ENCODE data around the gene CELF2. TPM values are rescaled to one million over a fixed set of nuclear protein-coding genes. Genes with fewer than 3 reads are reported as not detected.

CELF2 gene
- total RNA-seq, 1 donor from 2014 or later = 33.8 TPM

GRCh38 chr10:10989669-10990068 lies 28.0 kb upstream of the CELF2 start:
- H3K27ac Mint-ChIP-seq (ENCODE audit: unreplicated experiment) = no peak overlapping the region
- peaks cover 9% of the 10 kb centered on the region for H3K9me3 Mint-ChIP-seq (ENCODE audit: unreplicated experiment)
- H3K27me3 Mint-ChIP-seq (ENCODE audit: unreplicated experiment) = no peaks in the 10 kb centered on the region
- no peaks in the 10 kb centered on the region for H3K4me1 Mint-ChIP-seq (ENCODE audit: unreplicated experiment)
- DNase-seq (ENCODE audit: extremely low spot score, unreplicated experiment) = no peak
- no peak overlapping the region for H3K4me3 Mint-ChIP-seq (ENCODE audit: unreplicated experiment)
- TF ChIP-seq CTCF (IDR thresholded peaks at IDR 0.05) = no peak
- no peaks in the 10 kb centered on the region for H3K36me3 Mint-ChIP-seq (ENCODE audit: unreplicated experiment)

- no peak for TF ChIP-seq CTCF (IDR thresholded peaks at IDR 0.05)
- Mint-ChIP-seq H3K27me3 (ENCODE audit: unreplicated experiment) (no peaks in the 10 kb centered on the region), H3K4me1 (ENCODE audit: unreplicated experiment) (no peaks in the 10 kb centered on the region), H3K27ac (ENCODE audit: unreplicated experiment) (no peak overlapping the region), H3K36me3 (ENCODE audit: unreplicated experiment) (no peaks in the 10 kb centered on the region), H3K4me3 (ENCODE audit: unreplicated experiment) (no peak overlapping the region), H3K9me3 (ENCODE audit: unreplicated experiment) (peaks cover 9% of the 10 kb centered on the region)
- DNase-seq (ENCODE audit: extremely low spot score, unreplicated experiment) = no peak
Measured at GRCh38 chr10:10991144-10991543, 26.5 kb upstream of the CELF2 start.

GRCh38 chr10:10992072-10992471 lies 25.6 kb upstream of the CELF2 start:
- Mint-ChIP-seq H3K4me1 (ENCODE audit: unreplicated experiment) (no peaks in the 10 kb centered on the region), H3K4me3 (ENCODE audit: unreplicated experiment) (no peak overlapping the region), H3K27ac (ENCODE audit: unreplicated experiment) (no peak overlapping the region), H3K9me3 (ENCODE audit: unreplicated experiment) (peaks cover 9% of the 10 kb centered on the region), H3K36me3 (ENCODE audit: unreplicated experiment) (no peaks in the 10 kb centered on the region), H3K27me3 (ENCODE audit: unreplicated experiment) (no peaks in the 10 kb centered on the region)
- TF ChIP-seq CTCF (IDR thresholded peaks at IDR 0.05) = no peak
- DNase-seq (ENCODE audit: extremely low spot score, unreplicated experiment) = no peak

GRCh38 chr10:10992961-10993714 lies 24.5 kb upstream of the CELF2 start:
- Mint-ChIP-seq H3K36me3 (ENCODE audit: unreplicated experiment) (no peaks in the 10 kb centered on the region), H3K27ac (ENCODE audit: unreplicated experiment) (no peak overlapping the region), H3K4me1 (ENCODE audit: unreplicated experiment) (no peaks in the 10 kb centered on the region), H3K4me3 (ENCODE audit: unreplicated experiment) (no peak overlapping the region), H3K9me3 (ENCODE audit: unreplicated experiment) (peaks cover 9% of the 10 kb centered on the region), H3K27me3 (ENCODE audit: unreplicated experiment) (no peaks in the 10 kb centered on the region)
- no peak for DNase-seq (ENCODE audit: extremely low spot score, unreplicated experiment)
- TF ChIP-seq CTCF (IDR thresholded peaks at IDR 0.05) = no peak

- no peak for TF ChIP-seq CTCF (IDR thresholded peaks at IDR 0.05)
- Mint-ChIP-seq H3K4me3 (ENCODE audit: unreplicated experiment) (no peak overlapping the region), H3K27ac (ENCODE audit: unreplicated experiment) (no peak overlapping the region), H3K4me1 (ENCODE audit: unreplicated experiment) (no peaks in the 10 kb centered on the region), H3K27me3 (ENCODE audit: unreplicated experiment) (no peaks in the 10 kb centered on the region), H3K9me3 (ENCODE audit: unreplicated experiment) (peaks cover 9% of the 10 kb centered on the region), H3K36me3 (ENCODE audit: unreplicated experiment) (no peaks in the 10 kb centered on the region)
- no peak for DNase-seq (ENCODE audit: extremely low spot score, unreplicated experiment)
Measured at GRCh38 chr10:10993785-10994184, 23.9 kb upstream of the CELF2 start.

All from osteocyte (in vitro differentiated cells).